RWPE1 (cell line): ENCODE data around the gene MYO7B.
A peak's percentile ranks its signal among the peaks of the same experiment; 100 is the strongest.

Experiments
- CTCF ChIA-PET: fragments of 350-600 bp; sonication (Branson Sonifier 250); formaldehyde crosslinking; extraction: SDS; loops from one replicate; lab custom pipeline; 2021; lab: Yijun Ruan, JAX
- POLR2A ChIA-PET: fragments of 400-600 bp; formaldehyde crosslinking; extraction: SDS; loops from one replicate; lab custom pipeline; 2020; ENCODE audit warnings: antibody characterized with exemption; ENCODE audit not compliant: low non-redundant PET; lab: Yijun Ruan, JAX
- DNase-seq: peaks from one replicate; pipeline ENCODE4 v3.0.0; 2012; ENCODE audit warnings: low spot score
- H3K27ac ChIP-seq: fragments of 450-650 bp; 2 replicates; pipeline ENCODE4 v1.5.1; 2017
- CTCF ChIP-seq: fragments of 450-650 bp; conservative IDR thresholded peaks from 2 replicates; pipeline ENCODE4 v1.5.1; 2017; ENCODE audit warnings: low read depth, mild to moderate bottlenecking

The MYO7B gene

GRCh38 chr2:127535422-127535901 lies at the start of gene MYO7B:
Gene MYO7B (plus strand): TSS chr2:127535683. CDS start chr2:127559723, 24,040 bp downstream.
- CTCF ChIA-PET: interaction anchor here (0.7 kb wide), 1 partner anchor 261 kb away, joined by 3 read pairs; no protein-coding TSS in a partner anchor
- POLR2A ChIA-PET: interaction anchor here (0.6 kb wide), 1 partner anchor 52 kb away, joined by 3 read pairs; no protein-coding TSS in a partner anchor
- no peak for DNase-seq
- no peak within 1 kb of the TSS for H3K27ac ChIP-seq
- TF ChIP-seq CTCF: no peak

- ChIA-PET CTCF (no interaction called here), POLR2A (no interaction called here)
- no peak overlapping the region for H3K27ac ChIP-seq
- no peak for TF ChIP-seq CTCF
- no peak for DNase-seq
These were observed 49.8 kb upstream of the MYO7B start for GRCh38 chr2:127485694-127486071.

GRCh38 chr2:127486247-127487058 lies 49.0 kb upstream of the MYO7B start:
- CTCF ChIA-PET: no interaction called here
- POLR2A ChIA-PET: no interaction called here
- no peak for TF ChIP-seq CTCF
- no peak overlapping the region for H3K27ac ChIP-seq
- no peak for DNase-seq

GRCh38 chr2:127490283-127490682 lies 45.2 kb upstream of the MYO7B start:
- CTCF ChIA-PET: no interaction called here
- no peak overlapping the region for H3K27ac ChIP-seq
- no peak for TF ChIP-seq CTCF
- POLR2A ChIA-PET: no interaction called here
- no peak for DNase-seq

GRCh38 chr2:127498386-127498785 lies 37.1 kb upstream of the MYO7B start:
- peak; percentile 13 for DNase-seq
- ChIA-PET POLR2A (no interaction called here), CTCF (no interaction called here)
- H3K27ac ChIP-seq: no peak overlapping the region
- no peak for TF ChIP-seq CTCF

GRCh38 chr2:127503491-127503890 lies 32.0 kb upstream of the MYO7B start:
- CTCF ChIA-PET: interaction anchor here (0.6 kb wide), 2 partner anchors 146 to 149 kb away, joined by 3 to 4 read pairs; no protein-coding TSS in a partner anchor
- TF ChIP-seq CTCF: no peak
- no peak overlapping the region for H3K27ac ChIP-seq
- no peak for DNase-seq
- POLR2A ChIA-PET: no interaction called here
